ENCODE measurements around the gene DNLZ.

Gene DNLZ

GRCh38 chr9:136375096-136375495 is 11.6 kb upstream of the DNLZ start:
- no peak for DNase-seq (ENCODE audit: low read depth)

- no peak for DNase-seq (ENCODE audit: low read depth)
Observed at GRCh38 chr9:136374183-136374575, 10.6 kb upstream of the DNLZ start.

GRCh38 chr9:136373300-136374182 is 10.0 kb upstream of the DNLZ start, which contains the start of gene CARD9:
TSS of gene CARD9 (minus strand) at chr9:136373669. CDS start at chr9:136372078, 1,591 bp downstream.
- no peak for DNase-seq (ENCODE audit: low read depth)

GRCh38 chr9:136372561-136373299 is 9.2 kb upstream of the DNLZ start:
- DNase-seq (ENCODE audit: low read depth), result peak; percentile 44

- no peak for DNase-seq (ENCODE audit: low read depth)
Observed at GRCh38 chr9:136372006-136372405, 8.5 kb upstream of the DNLZ start.

- no peak for DNase-seq (ENCODE audit: low read depth)
Observed at GRCh38 chr9:136371533-136371880, 8.0 kb upstream of the DNLZ start.

- DNase-seq (ENCODE audit: low read depth), result no peak
Observed at GRCh38 chr9:136370687-136371532, 7.4 kb upstream of the DNLZ start.

- DNase-seq (ENCODE audit: low read depth), result no peak
Observed at GRCh38 chr9:136370037-136370436, 6.5 kb upstream of the DNLZ start.

- DNase-seq (ENCODE audit: low read depth), result no peak
Observed at GRCh38 chr9:136368190-136368589, 4.6 kb upstream of the DNLZ start.

GRCh38 chr9:136367296-136368145 is 4.0 kb upstream of the DNLZ start:
- DNase-seq (ENCODE audit: low read depth), result no peak

- no peak for DNase-seq (ENCODE audit: low read depth)
Observed at GRCh38 chr9:136366826-136367225, 3.3 kb upstream of the DNLZ start.

GRCh38 chr9:136365775-136366222 is 2.3 kb upstream of the DNLZ start:
- no peak for DNase-seq (ENCODE audit: low read depth)

GRCh38 chr9:136364942-136365774 is 1.6 kb upstream of the DNLZ start:
- no peak for DNase-seq (ENCODE audit: low read depth)

GRCh38 chr9:136363949-136364748 is 605 bp upstream of the DNLZ start:
- DNase-seq (ENCODE audit: low read depth), result no peak

- DNase-seq (ENCODE audit: low read depth), result no peak
Observed at GRCh38 chr9:136362450-136362784, 1.1 kb downstream of the DNLZ start.

- no peak for DNase-seq (ENCODE audit: low read depth)
Observed at GRCh38 chr9:136361754-136362449, 1.6 kb downstream of the DNLZ start.

- DNase-seq (ENCODE audit: low read depth), result no peak
Observed at GRCh38 chr9:136361047-136361753, 2.3 kb downstream of the DNLZ start.
